HG02943 (cell line): ENCODE data around the gene FOXF1.

Experiments used
- ATAC-seq: cut with Tn5 transposase; IDR thresholded peaks from one replicate; pipeline ENCODE4 v1.9.1; 2021; ENCODE audit warnings: mild to moderate bottlenecking, low read depth, moderate library complexity; ENCODE audit not compliant: unreplicated experiment

Gene FOXF1

DNA sequence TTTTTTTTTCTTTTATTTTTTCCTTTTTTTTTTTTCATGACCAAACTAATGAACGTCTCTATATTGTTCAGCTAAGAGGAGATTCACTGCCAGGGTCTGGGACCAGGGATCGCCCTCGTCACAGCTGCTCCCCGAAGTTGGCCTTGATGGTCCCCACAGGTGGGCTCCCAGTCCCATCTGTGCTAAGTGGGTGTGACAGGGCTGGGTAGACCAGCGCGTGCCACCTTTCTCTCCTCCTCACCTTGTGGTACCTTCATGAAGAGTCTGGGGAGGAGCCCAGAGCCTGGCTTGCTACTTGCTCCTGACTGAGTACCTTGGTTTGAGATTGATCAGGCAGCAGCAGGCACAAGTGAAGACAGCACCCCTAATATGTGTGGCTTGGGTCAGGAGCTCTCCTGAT lies 6.5 kb upstream of the FOXF1 start:
- ATAC-seq, result no peak

DNA sequence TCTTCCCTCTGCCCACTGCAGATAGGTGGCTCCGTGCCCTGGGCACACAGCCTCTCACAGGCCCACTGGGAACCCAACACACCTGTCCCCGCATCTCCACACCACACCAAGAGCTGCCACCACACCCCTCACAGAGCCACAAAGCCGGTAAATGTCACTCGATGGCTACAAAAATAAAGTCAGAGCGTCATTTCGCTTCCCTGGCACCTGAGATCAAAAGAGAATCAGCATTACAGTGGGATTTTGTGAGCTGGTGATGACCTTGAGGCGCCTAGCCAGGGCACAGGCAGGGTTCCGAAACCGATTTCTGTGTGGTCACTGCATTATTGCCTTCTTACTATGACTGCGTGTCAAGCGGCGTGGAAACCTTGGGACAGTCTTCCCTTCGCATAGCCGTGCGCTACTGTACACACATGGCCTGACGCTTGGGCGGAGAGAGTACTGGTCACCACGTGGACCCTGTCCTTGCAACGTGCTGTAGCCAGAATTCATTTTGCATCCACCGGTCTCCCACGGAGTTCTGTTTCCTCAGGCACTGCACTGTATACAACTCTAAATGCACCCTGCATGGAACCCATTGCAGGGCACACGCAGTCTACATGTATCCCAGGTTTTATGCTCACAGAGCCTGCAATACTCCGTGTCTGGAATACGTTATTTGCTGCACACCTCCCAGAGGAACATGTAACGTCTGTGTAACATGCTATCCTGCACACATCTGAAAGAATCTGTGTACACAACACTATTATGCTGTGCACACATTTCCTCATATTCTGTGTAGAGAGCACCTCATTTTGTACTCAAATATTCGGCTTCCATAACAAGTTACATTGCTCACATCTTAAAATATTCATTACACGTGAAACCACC lies 5.8 kb upstream of the FOXF1 start:
- ATAC-seq, result no peak

DNA sequence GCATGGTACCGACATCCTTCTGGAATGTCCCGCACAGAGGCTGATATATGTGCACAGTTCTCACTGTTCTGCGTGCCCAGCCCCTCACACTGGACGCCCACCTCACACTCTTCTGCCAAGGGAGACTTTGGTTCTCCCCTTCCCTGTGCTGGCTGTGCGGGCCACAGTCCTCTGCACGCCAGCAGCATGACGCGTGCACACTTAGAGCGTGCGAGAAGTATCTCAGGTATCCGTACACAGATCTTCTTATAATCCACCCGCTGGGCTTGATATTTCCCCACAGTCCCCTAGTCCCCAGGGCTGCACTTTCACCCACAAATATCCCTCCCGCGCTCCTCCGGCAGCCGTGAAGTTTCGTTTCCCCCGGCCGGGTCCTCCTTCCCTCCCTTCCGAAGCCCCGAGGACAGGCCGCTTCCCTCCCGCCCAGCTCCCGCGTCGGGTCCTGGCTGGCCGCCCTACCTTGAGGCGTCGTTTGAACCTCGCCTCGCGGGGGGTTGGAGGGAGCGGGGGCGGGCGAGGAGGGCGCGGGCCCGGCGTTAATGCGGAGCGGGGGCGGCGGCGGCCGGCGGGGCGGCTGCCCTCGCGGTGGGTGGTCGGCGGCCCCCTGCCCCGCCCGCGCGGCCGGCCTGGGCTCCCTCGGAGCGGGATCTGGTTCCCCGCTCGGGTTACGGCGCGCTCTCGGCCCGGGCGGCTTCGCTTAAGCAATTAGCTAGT lies 5.0 kb upstream of the FOXF1 start:
- no peak for ATAC-seq

DNA sequence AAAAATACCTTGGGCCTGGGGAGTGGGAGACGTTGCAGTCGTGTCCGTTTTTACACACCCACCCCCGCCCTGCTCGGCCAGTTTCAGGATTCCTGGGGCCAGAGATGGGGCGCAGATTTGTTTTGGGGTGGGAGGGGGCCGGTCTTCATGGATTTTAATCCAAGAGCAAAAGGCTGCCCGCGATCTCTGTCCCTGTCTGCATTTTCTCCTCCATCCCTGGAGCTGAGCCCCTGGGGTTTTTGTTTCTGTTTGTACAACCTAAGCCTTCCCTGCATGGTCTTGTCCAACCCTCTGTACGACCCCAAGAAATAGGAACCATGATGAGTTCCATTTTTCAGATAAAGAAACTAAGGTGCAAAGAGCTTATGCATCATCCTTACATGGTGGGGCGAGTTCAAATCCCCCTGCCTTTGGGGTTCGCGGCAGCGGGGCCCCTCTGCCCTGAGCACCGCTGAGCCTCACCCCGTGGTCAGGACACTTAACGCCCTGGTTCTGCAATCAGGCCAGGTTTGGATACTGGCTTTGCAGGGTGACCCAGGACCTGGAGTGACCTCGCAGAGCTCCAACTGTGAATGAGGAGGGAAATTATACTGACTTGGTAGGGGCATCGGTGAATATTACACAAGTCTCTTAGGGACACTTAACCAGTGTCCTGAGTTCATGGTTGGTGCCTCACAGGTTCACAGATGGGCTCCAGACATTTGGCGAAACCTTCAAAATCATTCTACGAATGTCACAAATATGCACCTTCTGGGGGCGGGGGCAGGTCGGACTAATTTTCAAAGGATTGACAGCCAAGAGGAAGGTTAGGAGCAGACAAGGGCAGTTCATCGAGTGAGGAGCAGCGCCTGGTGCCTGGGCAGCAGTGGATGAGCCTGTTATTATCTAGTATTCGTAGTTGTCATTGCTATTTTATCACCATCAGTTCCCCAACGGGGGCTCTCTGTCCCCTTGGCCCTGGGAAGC lies 4.1 kb upstream of the FOXF1 start:
- ATAC-seq, result no peak

DNA sequence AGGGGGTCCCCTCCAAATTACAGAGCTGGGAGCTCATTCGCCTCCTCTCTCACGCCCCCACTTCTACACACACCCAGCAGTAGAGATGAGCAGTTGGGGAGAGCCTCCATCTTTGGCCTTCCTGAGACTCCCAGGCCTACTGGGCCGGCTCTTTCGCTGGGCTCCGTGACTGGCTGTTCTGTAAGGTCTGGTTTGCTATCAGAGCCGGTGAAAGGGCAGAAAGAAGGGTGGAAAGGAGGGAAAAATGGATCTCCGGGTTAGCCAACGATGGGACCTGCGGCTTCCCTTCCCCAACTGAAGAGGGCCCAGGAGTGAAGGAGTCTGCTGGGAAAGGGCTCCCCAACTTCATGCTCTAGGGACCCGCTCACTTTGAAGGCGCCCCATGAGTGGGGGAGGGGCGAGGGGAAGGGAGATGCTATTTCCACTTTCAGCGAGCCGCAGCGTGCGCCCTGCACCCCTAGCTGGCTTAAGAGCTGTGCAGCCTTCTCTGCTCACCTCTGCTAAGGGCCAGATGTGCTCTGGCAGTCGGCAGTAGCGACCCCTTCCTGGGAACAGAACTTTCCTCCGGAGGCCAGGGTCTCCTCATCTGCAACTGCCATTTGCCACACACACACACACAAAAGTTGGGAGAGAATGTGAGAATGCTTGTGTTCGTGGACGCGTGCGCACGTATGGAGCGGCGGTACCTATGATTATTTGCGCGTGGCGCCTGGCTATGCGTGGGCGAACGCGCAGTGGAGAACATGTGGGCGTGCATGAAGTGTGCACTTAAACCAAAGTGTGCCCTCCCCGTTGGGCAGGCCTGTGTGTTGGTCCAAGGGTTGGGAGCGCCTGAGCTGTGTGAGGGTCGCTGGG lies 2.9 kb upstream of the FOXF1 start:
- ATAC-seq, result no peak

DNA sequence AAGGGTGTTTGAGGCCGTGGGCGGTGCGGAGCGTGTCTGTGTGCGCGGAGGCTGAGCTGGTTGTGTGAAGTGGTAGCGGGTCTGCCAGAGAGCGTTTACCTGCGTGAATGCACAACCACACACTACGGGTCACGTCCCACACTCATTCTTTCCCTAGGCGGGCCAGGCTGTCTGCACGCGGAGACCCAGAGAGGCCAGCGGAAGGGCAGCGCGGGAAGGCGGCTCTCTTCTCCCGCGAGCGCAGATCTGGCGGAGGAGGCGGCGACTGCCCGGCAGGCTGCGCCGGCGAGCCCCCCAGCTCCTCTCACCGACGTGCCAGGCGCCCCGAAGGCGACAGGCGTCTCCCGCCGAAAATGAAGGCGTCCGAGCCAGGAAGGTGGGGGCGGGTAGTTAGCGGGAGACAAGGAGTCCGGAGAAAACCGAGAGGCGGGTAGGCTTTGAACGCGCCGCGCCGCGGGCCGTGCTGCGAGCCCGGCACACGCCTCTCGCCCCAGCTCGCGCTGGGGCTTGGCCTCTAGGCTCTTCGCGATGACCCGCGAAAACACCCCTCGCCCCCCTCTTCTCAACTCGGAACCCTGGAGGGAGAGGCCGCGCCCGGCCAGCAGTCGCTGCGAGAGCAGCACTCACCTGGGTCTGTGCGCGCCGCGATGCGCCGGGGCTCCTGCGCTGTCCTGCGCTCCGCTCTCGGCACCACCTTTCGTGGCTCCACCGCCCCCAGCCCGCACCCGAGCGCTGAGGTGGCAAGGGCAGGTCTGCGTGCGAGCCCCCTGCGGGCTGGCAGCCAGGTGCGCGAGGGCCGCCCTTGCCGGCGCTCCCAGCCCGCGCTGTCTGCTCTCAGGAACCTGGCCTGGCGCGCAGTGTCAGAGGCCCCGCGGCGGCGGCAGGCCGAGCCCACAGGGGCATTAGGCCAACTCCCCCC lies 2.0 kb upstream of the FOXF1 start:
- no peak for ATAC-seq

DNA sequence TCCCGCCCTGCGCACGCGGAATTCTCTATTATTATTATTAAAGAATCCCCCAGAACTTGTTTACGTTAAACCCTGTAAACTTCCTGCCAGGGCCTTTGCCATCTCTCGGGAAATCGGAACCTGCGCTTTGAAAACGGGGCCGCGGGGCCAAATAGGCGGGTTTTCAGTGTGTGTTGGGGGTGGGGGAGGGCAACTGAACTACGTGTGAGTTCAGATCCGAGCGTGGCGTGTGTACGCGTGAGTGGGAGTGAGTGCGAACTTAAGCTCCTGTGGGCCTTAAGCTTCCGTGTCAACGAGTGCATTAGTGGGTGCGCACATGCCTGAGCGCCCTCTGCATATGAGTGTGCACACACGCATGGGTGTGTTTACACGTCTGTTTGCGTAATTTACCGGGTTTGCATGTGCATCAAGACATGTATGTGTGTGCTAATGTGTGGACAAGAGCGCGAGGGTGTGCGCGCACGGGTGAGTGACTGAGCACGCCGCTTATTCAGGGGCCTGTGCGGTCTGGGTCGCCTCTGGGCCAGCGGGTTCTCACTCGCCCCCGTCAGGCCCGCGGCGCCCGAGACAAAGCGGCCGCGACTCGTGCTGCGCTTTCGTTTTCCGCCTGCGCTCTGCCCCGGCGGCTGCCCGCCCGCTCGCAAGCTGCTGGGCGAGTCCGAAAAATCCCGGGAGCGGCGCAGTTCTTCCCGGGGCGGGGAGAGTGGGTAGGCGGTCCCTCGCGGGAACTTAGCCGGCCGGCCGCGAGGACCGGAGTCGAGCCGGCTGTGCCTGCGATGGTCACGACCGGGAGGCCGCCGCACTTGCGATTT lies 1.2 kb upstream of the FOXF1 start:
- ATAC-seq, result no peak

DNA sequence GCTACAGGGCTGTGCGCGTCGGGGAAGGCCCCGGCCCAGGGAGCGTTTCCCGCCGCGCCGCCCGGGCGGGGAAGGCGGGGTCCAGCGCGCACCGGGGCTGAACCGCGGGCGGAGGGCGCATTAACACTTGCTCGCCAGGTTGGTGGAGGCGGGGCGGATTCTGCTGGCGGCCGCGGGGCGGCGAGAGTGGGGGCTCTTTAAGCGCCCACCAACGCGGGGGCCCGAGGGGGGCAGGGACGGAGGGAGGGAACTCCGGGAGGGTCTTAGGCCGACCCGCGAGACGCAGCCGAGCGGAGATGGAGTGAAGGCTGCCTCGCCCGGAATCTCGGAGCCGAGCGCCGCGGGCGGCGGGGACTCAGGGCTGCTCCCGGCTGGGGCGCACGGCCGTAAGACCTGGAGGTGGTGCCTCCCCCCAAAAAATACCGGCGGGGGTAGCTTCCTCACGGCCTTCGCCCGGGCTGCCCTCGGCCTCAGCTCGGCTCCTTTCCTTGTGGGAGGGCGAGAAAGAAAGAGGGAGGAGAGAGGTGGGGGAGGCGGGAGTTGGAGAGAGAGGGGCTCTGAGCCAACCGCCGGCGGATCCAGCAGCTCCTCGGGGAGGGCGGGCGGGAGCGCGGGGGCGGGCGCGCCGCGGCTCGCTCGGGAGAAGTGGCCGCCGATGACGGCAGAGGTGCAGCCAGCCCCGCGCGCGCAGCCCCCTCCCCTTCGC lies 415 bp upstream of the FOXF1 start:
- ATAC-seq, result no peak

DNA sequence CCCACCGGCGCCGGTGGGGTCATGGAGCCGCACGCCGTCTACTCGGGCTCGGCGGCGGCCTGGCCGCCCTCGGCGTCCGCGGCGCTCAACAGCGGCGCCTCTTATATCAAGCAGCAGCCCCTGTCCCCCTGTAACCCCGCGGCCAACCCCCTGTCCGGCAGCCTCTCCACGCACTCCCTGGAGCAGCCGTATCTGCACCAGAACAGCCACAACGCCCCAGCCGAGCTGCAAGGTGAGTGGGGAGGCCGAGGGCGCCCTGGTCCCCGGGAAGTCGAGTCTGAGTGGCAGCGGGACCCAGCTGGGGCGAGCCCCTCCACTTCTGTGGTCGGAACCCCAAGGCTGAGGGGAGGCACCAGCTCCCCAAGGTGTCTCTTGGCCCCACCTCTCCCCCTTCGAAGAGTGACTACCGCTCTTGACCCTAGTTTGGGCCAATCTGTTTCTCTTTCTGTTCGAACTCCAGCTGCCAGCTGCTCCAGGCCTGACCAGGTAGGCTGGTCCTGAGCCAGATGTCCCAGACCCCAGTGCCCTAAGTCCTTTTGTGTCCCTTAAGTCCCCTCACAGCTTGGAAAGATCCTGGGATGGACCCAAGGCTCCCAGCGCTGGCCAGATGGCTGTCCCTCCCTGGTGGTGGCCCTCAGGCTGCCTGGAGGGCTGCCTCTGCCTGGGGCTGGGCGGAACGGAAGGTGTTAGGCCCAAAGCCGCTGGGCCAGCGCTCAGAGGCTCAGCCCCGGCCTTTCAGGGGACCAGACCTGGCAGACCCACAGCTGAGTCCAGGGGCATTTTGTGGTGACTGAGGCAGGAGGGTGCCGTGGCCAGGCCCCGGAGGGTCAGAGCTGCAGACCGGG lies 1.2 kb downstream of the FOXF1 start:
- no peak for ATAC-seq

DNA sequence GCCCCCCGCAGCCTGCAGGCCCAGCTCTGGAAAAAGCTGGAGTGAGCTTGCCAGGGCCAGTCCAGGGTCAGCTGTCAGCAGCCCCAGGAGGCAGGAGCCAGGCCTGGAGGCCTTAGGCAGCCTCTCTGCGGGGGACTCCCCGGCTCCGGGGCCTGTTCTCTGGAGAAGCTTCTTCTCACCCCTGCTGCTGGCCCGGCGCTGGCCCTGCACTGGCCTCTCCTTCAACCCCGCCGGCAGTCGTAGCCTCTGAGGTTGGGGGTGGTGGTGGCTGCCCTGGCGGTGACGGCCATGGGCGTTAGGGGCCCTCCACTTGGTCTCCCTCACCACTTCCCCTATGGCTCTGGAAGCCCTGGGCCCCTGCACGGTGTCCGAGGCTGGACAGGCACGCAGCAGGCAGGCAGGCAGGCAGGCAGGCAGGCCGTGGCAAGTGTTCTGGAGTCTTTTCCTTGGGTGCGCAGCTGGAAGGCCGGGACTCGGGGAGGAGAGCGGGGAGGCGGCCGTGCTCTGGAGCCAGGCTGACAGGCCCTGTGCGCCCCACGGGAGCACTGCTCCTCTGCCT lies 2.1 kb downstream of the FOXF1 start:
- ATAC-seq, result no peak

DNA sequence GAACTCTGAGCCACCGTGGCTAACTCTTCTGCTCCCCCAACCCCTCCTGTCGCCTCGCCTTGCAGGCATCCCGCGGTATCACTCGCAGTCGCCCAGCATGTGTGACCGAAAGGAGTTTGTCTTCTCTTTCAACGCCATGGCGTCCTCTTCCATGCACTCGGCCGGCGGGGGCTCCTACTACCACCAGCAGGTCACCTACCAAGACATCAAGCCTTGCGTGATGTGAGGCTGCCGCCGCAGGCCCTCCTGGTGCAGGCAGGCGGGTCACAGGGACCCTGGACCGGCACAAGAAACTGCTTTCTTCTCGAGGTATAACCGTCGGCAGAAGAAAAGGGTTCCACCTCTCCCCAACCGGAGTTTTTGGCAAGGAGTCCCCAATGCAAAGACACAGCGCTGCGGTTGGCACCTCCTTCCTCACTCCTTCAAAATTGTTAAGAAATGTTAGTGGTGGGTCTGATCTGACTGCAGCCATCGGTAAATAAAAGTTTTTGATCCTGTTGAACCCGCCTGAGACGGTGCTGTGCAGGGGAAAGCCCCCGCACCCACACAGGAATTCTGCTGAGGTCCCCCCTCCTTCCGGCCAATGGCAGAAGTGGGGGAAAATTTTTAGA lies 2.6 kb downstream of the FOXF1 start:
- no peak for ATAC-seq

DNA sequence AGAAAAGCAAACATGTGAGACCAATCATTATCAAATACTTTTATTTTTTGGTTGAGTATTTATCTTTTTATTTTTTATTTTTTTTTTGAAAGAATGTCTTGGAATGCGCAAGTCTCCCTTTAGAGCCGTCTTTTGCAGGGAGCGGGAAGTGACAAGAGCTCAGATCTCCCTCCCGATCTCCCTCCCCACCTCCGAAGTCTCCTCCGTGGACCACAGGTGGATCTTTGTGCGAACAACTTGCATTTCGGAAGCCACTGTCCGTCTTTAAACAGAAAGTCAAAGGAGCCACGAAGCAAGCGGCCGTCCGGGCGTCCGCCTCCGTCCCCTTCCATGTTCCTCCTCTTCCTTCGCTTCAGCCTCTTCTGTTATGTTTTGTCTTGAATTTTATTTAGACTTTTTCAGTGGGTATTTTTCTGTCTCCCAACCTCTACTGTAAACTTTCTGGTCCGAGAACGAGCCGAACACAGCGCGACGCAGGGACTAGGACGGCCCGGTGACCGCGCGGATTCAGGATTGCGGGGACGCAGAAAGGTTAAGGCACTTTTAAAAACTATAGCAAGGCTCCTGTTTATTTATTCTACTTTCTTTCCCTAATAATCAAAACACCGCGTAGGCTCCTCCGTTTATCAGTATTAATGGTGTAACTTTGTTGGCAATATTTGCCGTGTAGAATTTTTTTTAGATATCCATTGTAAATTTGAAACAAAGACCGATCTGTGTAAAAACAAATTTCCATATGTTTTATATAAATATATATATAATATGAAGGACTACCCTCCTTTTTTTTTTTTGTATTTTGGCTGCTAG lies 3.3 kb downstream of the FOXF1 start:
- no peak for ATAC-seq

DNA sequence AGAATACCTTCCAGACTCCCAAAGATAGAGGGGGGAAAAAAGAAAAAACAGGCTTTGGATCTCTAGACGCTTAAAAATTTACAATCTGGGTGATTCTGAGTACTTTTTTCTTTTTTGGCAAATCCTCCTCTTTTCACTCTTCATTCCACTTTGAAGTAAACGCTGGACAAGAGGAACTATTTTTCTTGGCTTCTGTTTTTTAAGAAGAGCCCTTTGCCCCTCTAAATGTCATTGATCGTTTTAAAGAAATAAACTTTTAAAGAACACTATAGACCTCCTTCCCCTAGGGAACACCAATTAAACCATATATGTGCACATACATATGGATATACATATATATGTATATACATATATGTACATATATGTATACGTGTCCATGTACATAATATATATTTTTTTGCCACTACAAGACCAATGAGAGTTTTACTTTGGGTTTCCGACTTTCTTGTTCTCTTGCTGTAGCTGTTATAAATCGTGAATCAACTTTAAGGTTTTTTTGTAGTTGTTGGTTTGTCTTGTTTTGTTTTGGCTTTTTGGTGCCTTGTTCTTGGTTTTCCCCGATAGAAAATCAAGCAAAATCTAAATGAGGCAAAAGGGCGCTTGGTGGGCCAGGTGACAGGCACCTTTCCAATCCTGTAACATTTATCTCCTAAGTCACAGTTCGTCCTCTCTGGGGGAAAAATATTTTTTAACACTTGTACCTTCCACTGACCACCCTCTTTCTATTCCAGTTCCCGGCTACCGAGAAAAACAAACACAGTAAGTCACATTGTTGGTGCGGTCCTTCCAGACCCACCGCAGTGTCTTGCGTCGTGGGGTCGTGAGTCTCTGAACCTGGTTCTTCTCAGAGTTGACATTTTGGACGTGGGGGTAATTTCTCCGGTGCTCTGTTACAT lies 4.4 kb downstream of the FOXF1 start:
- ATAC-seq, result no peak

DNA sequence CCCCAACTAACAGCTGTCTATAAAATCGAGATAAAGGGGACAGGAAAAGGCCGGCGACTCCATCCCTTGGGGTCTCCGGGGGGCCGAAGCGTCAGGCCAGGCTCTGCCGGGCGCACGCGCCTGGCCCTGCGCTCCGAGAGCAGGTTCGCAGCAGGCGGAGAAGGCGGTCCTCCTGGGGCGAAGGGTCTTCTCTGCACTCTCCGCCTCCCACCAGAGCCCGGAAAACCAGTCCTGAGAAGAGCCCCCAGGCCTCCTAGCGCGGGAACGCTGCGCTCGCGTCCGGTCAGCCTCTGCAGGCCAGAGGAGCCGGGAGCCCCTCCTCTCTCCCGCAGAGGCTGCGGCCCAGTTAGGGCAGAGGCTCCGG lies 5.1 kb downstream of the FOXF1 start:
- ATAC-seq, result no peak
